ENCODE measurements around the gene IBA57.
"Not testable (repeated sequence)": the region's sequence is repeated elsewhere in the genome, so short reads cannot be mapped to it uniquely, and the experiment has no call there.

The IBA57 gene

GRCh38 chr1:228170666-228171065 is 5.1 kb downstream of the IBA57 start:
- no peak overlapping the region for H3K9ac ChIP-seq
- no peaks in the 10 kb centered on the region for H3K27me3 ChIP-seq
- TF ChIP-seq Cebpa-rat (IDR thresholded peaks at IDR 0.05) = no peak
- H3K4me3 ChIP-seq = no peak overlapping the region
- H3K9me3 ChIP-seq = no peaks in the 10 kb centered on the region
- H3K4me2 ChIP-seq = no peak overlapping the region
- no peak overlapping the region for H3K27ac ChIP-seq
- H4K20me1 ChIP-seq = peaks cover 38% of the 10 kb centered on the region
- H3K36me3 ChIP-seq = peaks cover 10% of the 10 kb centered on the region; the same call in 1 of the 2 replicates
- H3K4me1 ChIP-seq = peaks cover 38% of the 10 kb centered on the region

DNA sequence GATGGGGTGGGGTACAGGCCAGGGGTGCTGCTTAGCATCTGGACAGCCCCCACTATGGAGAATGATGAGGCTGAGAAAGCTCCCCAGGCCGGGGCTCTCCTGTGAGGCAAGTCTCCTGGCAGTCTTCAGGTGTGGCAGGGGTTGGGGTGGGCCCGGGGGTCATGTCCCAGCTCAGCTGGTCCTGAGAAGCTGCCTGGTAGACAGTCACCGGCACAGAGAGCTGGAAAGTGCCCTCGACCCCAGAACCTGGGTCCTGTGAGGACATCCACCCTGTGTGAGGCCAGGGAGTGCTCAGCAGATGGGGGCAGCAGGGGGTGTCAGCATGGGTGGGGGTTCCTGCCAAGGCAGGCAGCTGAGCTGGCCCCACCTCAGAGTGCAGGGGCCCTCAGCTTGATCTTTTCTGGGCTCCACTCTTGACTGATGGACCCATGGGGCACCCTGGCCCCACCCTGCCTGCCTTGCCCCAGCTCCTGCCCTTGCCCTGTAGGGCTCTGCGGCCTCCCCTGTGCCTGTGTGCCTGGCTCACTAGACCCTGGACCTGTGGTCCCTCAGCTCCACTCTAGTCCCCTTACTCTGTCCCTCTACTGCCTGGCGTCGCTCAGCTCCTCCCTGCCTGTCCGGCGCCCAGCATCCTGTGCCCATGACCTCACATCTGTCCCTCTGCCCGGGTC is 5.8 kb downstream of the IBA57 start:
- H3K9ac ChIP-seq = no peak overlapping the region
- no peak overlapping the region for H3K4me2 ChIP-seq
- peaks cover 43% of the 10 kb centered on the region for H3K4me1 ChIP-seq
- TF ChIP-seq Cebpa-rat (IDR thresholded peaks at IDR 0.05) = no peak
- H3K27ac ChIP-seq = no peak overlapping the region; the same call in 1 of the 2 replicates
- no peaks in the 10 kb centered on the region for H3K27me3 ChIP-seq
- H3K4me3 ChIP-seq = no peak overlapping the region
- H4K20me1 ChIP-seq = peaks cover 45% of the 10 kb centered on the region
- H3K36me3 ChIP-seq = peaks cover 10% of the 10 kb centered on the region; the same call in 1 of the 2 replicates
- no peaks in the 10 kb centered on the region for H3K9me3 ChIP-seq

- H4K20me1 ChIP-seq = peaks cover 60% of the 10 kb centered on the region
- peak overlapping the region; percentile 4; the same call in 1 of the 2 replicates for H3K9ac ChIP-seq
- H3K4me1 ChIP-seq = peaks cover 49% of the 10 kb centered on the region
- H3K27ac ChIP-seq = 0 out of 2 replicates have a peak overlapping the region, but pooled peaks have one; percentile 9
- TF ChIP-seq Cebpa-rat (IDR thresholded peaks at IDR 0.05) = no peak
- no peaks in the 10 kb centered on the region for H3K9me3 ChIP-seq
- H3K36me3 ChIP-seq = peaks cover 10% of the 10 kb centered on the region; the same call in 1 of the 2 replicates
- no peaks in the 10 kb centered on the region for H3K27me3 ChIP-seq
- H3K4me2 ChIP-seq = no peak overlapping the region
- no peak overlapping the region for H3K4me3 ChIP-seq
Observed at GRCh38 chr1:228172591-228173527, 7.3 kb downstream of the IBA57 start.

DNA sequence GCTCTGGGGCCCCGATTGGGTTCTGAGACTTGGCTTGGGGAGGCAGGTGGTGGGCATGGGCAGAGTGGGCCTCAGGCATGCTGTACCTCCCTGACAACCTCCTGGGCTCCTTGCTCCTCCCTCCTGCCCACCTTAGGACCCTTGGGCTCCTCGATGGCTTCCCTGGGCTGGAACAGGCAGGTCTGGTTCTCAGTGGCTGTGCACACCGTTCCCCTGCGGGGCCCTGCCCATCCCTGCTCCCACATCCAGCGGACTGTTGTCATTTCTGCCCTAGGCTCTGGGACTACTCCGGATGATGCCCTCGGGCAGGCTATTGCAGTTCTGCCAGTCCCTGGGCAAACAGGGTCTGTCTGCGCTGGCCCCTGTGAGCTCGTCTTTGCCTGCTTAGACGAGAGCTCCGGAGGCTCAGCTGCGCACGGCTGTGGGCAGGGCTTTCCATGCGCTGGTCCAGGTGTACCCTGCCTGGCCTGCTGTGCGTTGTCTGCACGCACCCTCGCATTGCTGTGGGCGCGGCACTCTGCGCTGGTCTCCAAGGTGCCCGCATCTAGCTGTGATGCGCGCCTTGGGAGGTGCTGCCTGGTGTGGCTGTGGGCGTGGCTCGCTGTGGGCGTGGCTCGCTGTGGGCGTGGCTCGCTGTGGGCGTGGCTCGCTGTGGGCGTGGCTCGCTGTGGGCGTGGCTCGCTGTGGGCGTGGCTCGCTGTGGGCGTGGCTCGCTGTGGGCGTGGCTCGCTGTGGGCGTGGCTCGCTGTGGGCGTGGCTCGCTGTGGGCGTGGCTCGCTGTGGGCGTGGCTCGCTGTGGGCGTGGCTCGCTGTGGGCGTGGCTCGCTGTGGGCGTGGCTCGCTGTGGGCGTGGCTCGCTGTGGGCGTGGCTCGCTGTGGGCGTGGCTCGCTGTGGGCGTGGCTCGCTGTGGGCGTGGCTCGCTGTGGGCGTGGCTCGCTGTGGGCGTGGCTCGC is 8.2 kb downstream of the IBA57 start:
- H3K4me3 ChIP-seq, H3K27me3 ChIP-seq, H3K4me2 ChIP-seq, H3K9me3 ChIP-seq, H3K36me3 ChIP-seq, H3K27ac ChIP-seq, H3K9ac ChIP-seq: not testable (repeated sequence)
- peaks cover 57% of the 10 kb centered on the region for H3K4me1 ChIP-seq
- peaks cover 62% of the 10 kb centered on the region for H4K20me1 ChIP-seq

- H3K4me3 ChIP-seq = no peak overlapping the region
- peak overlapping the region; percentile 69 for H3K27ac ChIP-seq
- TF ChIP-seq Cebpa-rat (IDR thresholded peaks at IDR 0.05) = no peak
- H3K36me3 ChIP-seq = peaks cover 10% of the 10 kb centered on the region; the same call in 1 of the 2 replicates
- H3K27me3 ChIP-seq = no peaks in the 10 kb centered on the region
- no peaks in the 10 kb centered on the region for H3K9me3 ChIP-seq
- peak overlapping the region; percentile 93 for H3K4me2 ChIP-seq
- peaks cover 62% of the 10 kb centered on the region for H4K20me1 ChIP-seq
- peaks cover 57% of the 10 kb centered on the region for H3K4me1 ChIP-seq
- peak overlapping the region; percentile 36; the same call in 1 of the 2 replicates for H3K9ac ChIP-seq
Observed at GRCh38 chr1:228174482-228175315, 9.1 kb downstream of the IBA57 start.

DNA sequence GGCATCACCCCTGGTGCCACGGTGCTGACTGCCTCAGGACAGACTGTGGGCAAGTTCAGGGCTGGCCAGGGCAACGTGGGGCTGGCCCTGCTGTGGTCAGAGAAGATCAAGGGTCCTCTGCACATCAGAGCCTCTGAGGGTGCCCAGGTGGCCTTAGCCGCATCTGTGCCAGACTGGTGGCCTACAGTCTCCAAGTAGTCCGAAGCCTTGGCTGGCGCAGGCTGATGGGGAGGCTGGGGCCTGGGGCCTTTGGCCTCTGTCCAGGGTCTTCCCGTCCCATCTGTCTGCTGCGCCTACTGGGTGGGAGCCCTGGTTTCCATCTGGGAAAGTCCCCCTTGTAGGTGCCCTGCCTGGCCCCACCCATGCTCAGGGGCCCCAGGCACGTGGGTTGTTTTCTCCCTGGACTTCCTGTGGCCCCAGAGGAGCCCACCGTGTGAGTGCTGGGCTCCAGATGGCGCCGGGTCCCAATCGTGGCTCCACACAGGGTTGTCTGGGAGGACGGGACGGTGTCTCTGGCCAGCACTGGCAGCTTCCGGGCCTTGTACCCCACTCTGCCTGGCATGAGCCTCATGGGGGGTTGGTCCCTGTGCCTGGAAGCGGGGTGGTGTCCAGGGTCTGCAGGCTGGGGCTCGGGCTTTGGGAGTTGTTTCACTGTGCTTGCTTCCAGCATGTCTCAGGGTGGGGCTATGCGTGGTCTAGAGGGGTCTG is 9.9 kb downstream of the IBA57 start:
- H3K4me3 ChIP-seq = peak overlapping the region; percentile 23; the same call in 1 of the 2 replicates
- H3K4me2 ChIP-seq = peak overlapping the region; percentile 93
- H3K27ac ChIP-seq = peak overlapping the region; percentile 69
- TF ChIP-seq Cebpa-rat (IDR thresholded peaks at IDR 0.05) = no peak
- H3K36me3 ChIP-seq = peaks cover 10% of the 10 kb centered on the region; the same call in 1 of the 2 replicates
- peaks cover 61% of the 10 kb centered on the region for H4K20me1 ChIP-seq
- H3K27me3 ChIP-seq = no peaks in the 10 kb centered on the region
- H3K9me3 ChIP-seq = no peaks in the 10 kb centered on the region
- H3K9ac ChIP-seq = peak overlapping the region; percentile 36; the same call in 1 of the 2 replicates
- peaks cover 57% of the 10 kb centered on the region for H3K4me1 ChIP-seq

- Histone ChIP-seq H4K20me1 (peaks cover 57% of the 10 kb centered on the region), H3K4me1 (peaks cover 57% of the 10 kb centered on the region), H3K4me2 (peak overlapping the region; percentile 93), H3K4me3 (peak overlapping the region; percentile 23; the same call in 1 of the 2 replicates), H3K36me3 (peaks cover 10% of the 10 kb centered on the region; the same call in 1 of the 2 replicates), H3K27ac (peak overlapping the region; percentile 69), H3K27me3 (no peaks in the 10 kb centered on the region), H3K9ac (peak overlapping the region; percentile 36; the same call in 1 of the 2 replicates), H3K9me3 (no peaks in the 10 kb centered on the region)
- no peak for TF ChIP-seq Cebpa-rat (IDR thresholded peaks at IDR 0.05)
Observed at GRCh38 chr1:228176024-228176395, 10.4 kb downstream of the IBA57 start.
